Measurements from ENCODE around the gene ENPP3.

The ENPP3 gene

DNA sequence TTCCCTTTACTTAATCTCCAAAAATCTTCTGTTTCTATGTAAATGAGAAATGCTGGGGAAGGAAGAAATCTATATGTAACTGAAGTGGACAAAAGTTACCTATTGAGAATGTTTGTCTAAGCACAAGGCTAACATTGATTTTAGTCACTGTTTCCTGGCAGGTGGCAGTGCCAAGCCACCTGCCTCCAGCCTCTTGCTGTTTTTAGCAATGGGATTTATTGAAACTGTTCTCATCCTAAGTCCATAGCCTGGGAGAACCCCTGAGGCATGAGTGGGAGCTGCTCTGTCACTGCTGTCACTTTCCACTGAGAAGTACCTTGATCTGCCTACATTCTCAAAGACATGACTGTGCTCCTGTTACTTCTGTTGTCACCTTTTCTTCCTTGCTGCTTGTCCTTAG lies 14.7 kb downstream of the ENPP3 start:
- no peak for DNase-seq (ENCODE audit: extremely low read depth, insufficient read length)
- no peaks in the 10 kb centered on the region for H3K36me3 ChIP-seq (ENCODE audit: control insufficient read depth, insufficient read depth, low read length)
- no peak overlapping the region for H3K4me3 ChIP-seq (replicated peaks; ENCODE audit: low read depth, low read length)
- TF ChIP-seq, protein P1, sequence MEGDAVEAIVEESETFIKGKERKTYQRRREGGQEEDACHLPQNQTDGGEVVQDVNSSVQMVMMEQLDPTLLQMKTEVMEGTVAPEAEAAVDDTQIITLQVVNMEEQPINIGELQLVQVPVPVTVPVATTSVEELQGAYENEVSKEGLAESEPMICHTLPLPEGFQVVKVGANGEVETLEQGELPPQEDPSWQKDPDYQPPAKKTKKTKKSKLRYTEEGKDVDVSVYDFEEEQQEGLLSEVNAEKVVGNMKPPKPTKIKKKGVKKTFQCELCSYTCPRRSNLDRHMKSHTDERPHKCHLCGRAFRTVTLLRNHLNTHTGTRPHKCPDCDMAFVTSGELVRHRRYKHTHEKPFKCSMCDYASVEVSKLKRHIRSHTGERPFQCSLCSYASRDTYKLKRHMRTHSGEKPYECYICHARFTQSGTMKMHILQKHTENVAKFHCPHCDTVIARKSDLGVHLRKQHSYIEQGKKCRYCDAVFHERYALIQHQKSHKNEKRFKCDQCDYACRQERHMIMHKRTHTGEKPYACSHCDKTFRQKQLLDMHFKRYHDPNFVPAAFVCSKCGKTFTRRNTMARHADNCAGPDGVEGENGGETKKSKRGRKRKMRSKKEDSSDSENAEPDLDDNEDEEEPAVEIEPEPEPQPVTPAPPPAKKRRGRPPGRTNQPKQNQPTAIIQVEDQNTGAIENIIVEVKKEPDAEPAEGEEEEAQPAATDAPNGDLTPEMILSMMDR (IDR thresholded peaks at IDR 0.05; ENCODE audit: insufficient read depth, low read length, poor library complexity, severe bottlenecking) = no peak
- no peaks in the 10 kb centered on the region; the same call in 1 of the 2 replicates for H3K27me3 ChIP-seq (replicated peaks; ENCODE audit: control insufficient read depth, insufficient read depth, low read length)

DNA sequence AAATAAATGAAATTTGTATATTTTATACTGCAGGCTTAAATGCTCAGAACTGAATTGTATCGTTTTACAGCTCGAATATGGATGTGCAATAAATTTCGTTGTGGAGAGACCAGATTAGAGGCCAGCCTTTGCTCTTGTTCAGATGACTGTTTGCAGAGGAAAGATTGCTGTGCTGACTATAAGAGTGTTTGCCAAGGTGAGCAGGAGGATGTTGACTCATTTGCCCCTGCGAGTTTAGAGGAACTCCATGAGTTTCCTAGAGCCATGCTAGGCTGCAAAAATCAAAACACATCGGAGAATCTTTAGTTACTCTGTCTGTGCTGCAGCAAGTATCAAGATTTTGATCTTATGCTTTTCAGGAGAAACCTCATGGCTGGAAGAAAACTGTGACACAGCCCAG lies 15.4 kb downstream of the ENPP3 start:
- DNase-seq (ENCODE audit: extremely low read depth, insufficient read length) = no peak
- TF ChIP-seq, protein P1 (IDR thresholded peaks at IDR 0.05; ENCODE audit: insufficient read depth, low read length, poor library complexity, severe bottlenecking) = no peak
- H3K36me3 ChIP-seq (ENCODE audit: control insufficient read depth, insufficient read depth, low read length) = no peaks in the 10 kb centered on the region
- no peaks in the 10 kb centered on the region; the same call in 1 of the 2 replicates for H3K27me3 ChIP-seq (replicated peaks; ENCODE audit: control insufficient read depth, insufficient read depth, low read length)
- no peak overlapping the region for H3K4me3 ChIP-seq (replicated peaks; ENCODE audit: low read depth, low read length)

DNA sequence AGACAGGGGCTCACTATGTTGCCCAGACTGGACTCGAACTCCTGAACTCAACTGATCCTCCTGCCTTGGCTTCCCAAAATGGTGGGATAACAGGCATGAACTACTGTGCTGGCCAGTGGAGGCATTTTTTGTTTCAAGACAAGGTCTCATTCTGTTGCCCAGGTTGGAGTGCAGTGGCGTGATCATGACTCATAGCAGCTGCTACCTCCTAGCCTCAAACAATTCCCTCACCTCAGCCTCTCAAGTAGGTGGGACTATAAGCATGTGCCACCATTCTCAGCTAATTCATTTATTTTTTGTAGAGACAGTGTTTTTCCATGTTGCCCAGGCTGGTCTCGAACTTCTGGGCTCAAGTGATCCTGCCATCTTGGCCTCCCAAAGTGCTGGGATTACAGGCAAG lies 17.2 kb downstream of the ENPP3 start:
- H3K4me3 ChIP-seq (replicated peaks; ENCODE audit: low read depth, low read length) = no peak overlapping the region
- H3K36me3 ChIP-seq (ENCODE audit: control insufficient read depth, insufficient read depth, low read length) = no peaks in the 10 kb centered on the region
- no peaks in the 10 kb centered on the region; the same call in 1 of the 2 replicates for H3K27me3 ChIP-seq (replicated peaks; ENCODE audit: control insufficient read depth, insufficient read depth, low read length)
- no peak for DNase-seq (ENCODE audit: extremely low read depth, insufficient read length)
- TF ChIP-seq, protein P1 (IDR thresholded peaks at IDR 0.05; ENCODE audit: insufficient read depth, low read length, poor library complexity, severe bottlenecking) = no peak

DNA sequence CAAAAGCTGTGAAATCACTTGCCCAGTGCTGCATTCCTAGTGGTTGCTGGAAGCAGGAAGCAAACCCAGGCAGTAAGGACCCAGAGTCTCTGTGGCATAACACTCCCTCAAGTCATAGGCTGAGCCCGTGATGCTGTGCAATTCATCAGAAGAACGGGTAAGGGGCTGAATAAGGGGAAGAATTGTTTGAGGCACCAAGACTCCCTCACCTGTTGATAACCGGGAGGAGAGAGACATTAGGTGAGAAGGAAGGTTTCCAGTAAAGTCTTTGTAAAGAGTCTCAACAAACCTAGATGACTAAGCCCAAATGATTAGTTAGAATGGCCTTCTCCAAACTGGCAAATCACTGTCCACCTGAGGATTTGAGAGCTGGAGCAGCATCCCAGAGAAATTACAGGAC lies 18.3 kb downstream of the ENPP3 start:
- no peaks in the 10 kb centered on the region for H3K36me3 ChIP-seq (ENCODE audit: control insufficient read depth, insufficient read depth, low read length)
- no peak overlapping the region for H3K4me3 ChIP-seq (replicated peaks; ENCODE audit: low read depth, low read length)
- H3K27me3 ChIP-seq (replicated peaks; ENCODE audit: control insufficient read depth, insufficient read depth, low read length) = no peaks in the 10 kb centered on the region; the same call in none of the 2 replicates
- TF ChIP-seq, protein P1 (IDR thresholded peaks at IDR 0.05; ENCODE audit: insufficient read depth, low read length, poor library complexity, severe bottlenecking) = no peak
- no peak for DNase-seq (ENCODE audit: extremely low read depth, insufficient read length)

DNA sequence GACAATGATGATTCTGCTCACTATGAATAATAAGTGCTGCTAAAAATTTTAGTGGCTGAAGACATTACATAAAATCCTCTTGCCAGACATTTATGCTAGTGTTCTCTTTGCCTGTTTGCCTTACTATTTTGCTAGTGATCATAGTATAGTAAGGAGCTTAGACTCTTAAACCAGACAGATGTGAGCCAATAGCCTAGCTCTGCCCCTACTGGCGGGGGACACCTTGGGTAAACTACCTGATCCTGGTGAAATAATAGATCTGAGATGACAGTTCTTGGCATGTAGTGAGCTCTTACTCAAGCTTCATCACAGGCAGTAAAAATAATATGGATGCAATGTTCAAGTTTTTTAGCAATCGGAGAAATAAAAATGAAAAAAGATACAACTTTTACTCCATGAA lies 18.8 kb downstream of the ENPP3 start:
- DNase-seq (ENCODE audit: extremely low read depth, insufficient read length) = no peak
- H3K4me3 ChIP-seq (replicated peaks; ENCODE audit: low read depth, low read length) = no peak overlapping the region
- TF ChIP-seq, protein P1 (IDR thresholded peaks at IDR 0.05; ENCODE audit: insufficient read depth, low read length, poor library complexity, severe bottlenecking) = no peak

DNA sequence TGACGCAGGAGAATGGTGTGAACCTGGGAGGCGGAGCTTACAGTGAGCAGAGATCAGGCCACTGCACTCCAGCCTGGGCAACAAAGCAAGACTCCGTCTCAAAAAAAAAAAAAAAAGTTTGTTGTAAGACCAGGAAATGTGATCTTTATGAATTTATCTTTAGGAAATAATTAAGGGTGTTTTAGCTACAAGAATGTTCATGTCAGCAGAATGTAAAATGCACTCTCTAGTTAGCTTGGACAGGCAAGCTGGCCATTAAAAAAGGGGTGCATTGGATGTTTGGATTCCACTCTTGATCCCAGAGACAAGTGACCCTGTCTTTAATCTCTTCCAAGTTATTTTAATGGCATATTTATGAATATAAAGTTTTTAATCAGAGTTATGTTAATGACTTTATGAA lies 19.6 kb downstream of the ENPP3 start:
- Histone ChIP-seq H3K4me3 (replicated peaks; ENCODE audit: low read depth, low read length) (no peak overlapping the region), H3K36me3 (ENCODE audit: control insufficient read depth, insufficient read depth, low read length) (no peaks in the 10 kb centered on the region), H3K27me3 (replicated peaks; ENCODE audit: control insufficient read depth, insufficient read depth, low read length) (no peaks in the 10 kb centered on the region; the same call in none of the 2 replicates)
- TF ChIP-seq, protein P1 (IDR thresholded peaks at IDR 0.05; ENCODE audit: insufficient read depth, low read length, poor library complexity, severe bottlenecking) = no peak
- no peak for DNase-seq (ENCODE audit: extremely low read depth, insufficient read length)

More for the DNA sequence above, 18.8 kb downstream of the ENPP3 start:
- Histone ChIP-seq H3K36me3 (ENCODE audit: control insufficient read depth, insufficient read depth, low read length) (no peaks in the 10 kb centered on the region), H3K27me3 (replicated peaks; ENCODE audit: control insufficient read depth, insufficient read depth, low read length) (no peaks in the 10 kb centered on the region; the same call in none of the 2 replicates)
